K562 (cell line): Measurements from ENCODE around the gene DAZAP1. TPM values are rescaled to one million over a fixed set of nuclear protein-coding genes. Genes with fewer than 3 reads are reported as not detected.

ENCODE experiments used
- ARID3B ChIP-seq: fragments of 250-450 bp; sonication (Bioruptor Pico); IDR thresholded peaks from 2 replicates; pipeline ENCODE4 v1.4.0; 2020; ENCODE audit warnings: borderline replicate concordance
- CBX8 ChIP-seq: fragments of 200-600 bp; sonication (generic); IDR thresholded peaks from 2 replicates; pipeline ENCODE4 v1.6.1; 2012; ENCODE audit warnings: borderline replicate concordance, mixed run types, low read depth, mild to moderate bottlenecking, moderate library complexity, mixed read lengths, low read length, control low read depth, inconsistent platforms; ENCODE audit not compliant: poor library complexity, severe bottlenecking; ENCODE audit errors: extremely low read depth
- CEBPZ ChIP-seq: fragments of 150-350 bp; IDR thresholded peaks from 2 replicates; pipeline ENCODE4 v1.6.1; 2014; ENCODE audit warnings: low read depth, mild to moderate bottlenecking, low read length, borderline replicate concordance
- E2F1 ChIP-seq: sonication (generic); formaldehyde crosslinking; IDR thresholded peaks from 2 replicates; pipeline ENCODE4 v1.8.1; 2023; ENCODE audit warnings: mild to moderate bottlenecking, missing genetic modification reagents, moderate library complexity
- FOXK1 ChIP-seq: sonication (generic); formaldehyde crosslinking; IDR thresholded peaks from 2 replicates; pipeline ENCODE4 v1.8.0; 2022; ENCODE audit warnings: missing genetic modification reagents, mild to moderate bottlenecking, borderline replicate concordance
- GABPA ChIP-seq: fragments of 200-800 bp; sonication (Bioruptor generic); conservative IDR thresholded peaks from 2 replicates; pipeline ENCODE4 v1.6.1; 2016; ENCODE audit warnings: low read depth, missing genetic modification characterization, missing compliant biosample characterization
- HDGF ChIP-seq: fragments of 450-650 bp; IDR thresholded peaks from 2 replicates; pipeline ENCODE4 v1.6.1; 2016
- KDM4B ChIP-seq, 2 experiments: fragments of 450-650 bp in 1 of 2; sonication (generic) in 1 of 2; IDR thresholded peaks; 2 replicates each; pipeline ENCODE4 v1.6.1; 2016 to 2017; ENCODE audit warnings: borderline replicate concordance in 2 of 2, antibody characterized with exemption in 1 of 2, low read depth in 1 of 2, mild to moderate bottlenecking in 1 of 2
- LEF1 ChIP-seq: fragments of 450-650 bp; IDR thresholded peaks from 2 replicates; pipeline ENCODE4 v1.6.1; 2016; ENCODE audit warnings: mild to moderate bottlenecking
- NFIX ChIP-seq: fragments of 250-450 bp; sonication (Bioruptor Pico); IDR thresholded peaks from 2 replicates; pipeline ENCODE4 v1.4.0; 2020; ENCODE audit warnings: low read depth, mild to moderate bottlenecking, moderate library complexity
- NFXL1 ChIP-seq: fragments of 450-650 bp; formaldehyde crosslinking; IDR thresholded peaks from 2 replicates; pipeline ENCODE4 v1.4.0; 2021; ENCODE audit warnings: mild to moderate bottlenecking
- PHF21A ChIP-seq: fragments of 450-650 bp; IDR thresholded peaks from 2 replicates; pipeline ENCODE4 v1.6.1; 2017; ENCODE audit warnings: low read depth, borderline replicate concordance
- TCF7 ChIP-seq: sonication (generic); IDR thresholded peaks from 2 replicates; pipeline ENCODE4 v1.6.1; 2016; ENCODE audit warnings: antibody characterized with exemption, borderline replicate concordance
- THAP7 ChIP-seq: fragments of 250-450 bp; sonication (Bioruptor Pico); IDR thresholded peaks from 2 replicates; pipeline ENCODE4 v1.5.0; 2021
- ZNF133 ChIP-seq: fragments of 250-450 bp; sonication (Bioruptor Pico); IDR thresholded peaks from 2 replicates; pipeline ENCODE4 v1.4.0; 2020; ENCODE audit warnings: mild to moderate bottlenecking
- ZNF197 ChIP-seq: fragments of 200-800 bp; sonication (Bioruptor generic); IDR thresholded peaks from 2 replicates; pipeline ENCODE4 v1.6.1; 2016; ENCODE audit warnings: low read depth, missing genetic modification characterization, missing compliant biosample characterization
- ZNF280A ChIP-seq: fragments of 450-650 bp; IDR thresholded peaks from 2 replicates; pipeline ENCODE4 v1.6.1; 2018; ENCODE audit warnings: mild to moderate bottlenecking, low read depth; ENCODE audit not compliant: partially characterized antibody
- ZNF583 ChIP-seq: fragments of 250-450 bp; sonication (Bioruptor Pico); IDR thresholded peaks from 2 replicates; pipeline ENCODE4 v1.4.0; 2020
- ZNF778 ChIP-seq: fragments of 450-650 bp; formaldehyde crosslinking; IDR thresholded peaks from 2 replicates; pipeline ENCODE4 v1.4.0; 2020; ENCODE audit warnings: mild to moderate bottlenecking, moderate library complexity
- polyA plus RNA-seq, 8 experiments: library from polyadenylated mRNA; depleted of rRNA in 4 of 8; stranded (reverse) in 5 of 8; unstranded in 3 of 8; fragments of >200 nt; fragmentation: Nextera tagmentation in 2 of 8; fragmentation: Illumina TruSeq in 1 of 8; extraction: Ambion mirVana in 2 of 8; extraction: Trizol in 1 of 8; gene quantifications; 2 replicates each; pipeline versions ENCODE4 v1.2.1 to v1.2.3, GENCODE V29; 2011 to 2014; ENCODE audit warnings: inconsistent platforms in 1 of 8, missing spikeins in 1 of 8
- total RNA-seq, 7 experiments: library from RNA; depleted of rRNA in 6 of 7; stranded (reverse); fragments of >200 nt in 6 of 7; fragmentation: Illumina TruSeq in 2 of 7; extraction: Trizol in 2 of 7; gene quantifications; 2 replicates each; pipeline versions ENCODE4 v1.2.1 to v1.2.3, GENCODE V29; 2011 to 2021; ENCODE audit warnings: low replicate concordance in 1 of 7

The DAZAP1 gene
- total and polyA plus RNA-seq, 9 of the 15 experiments (the other 6 are each of a cell fraction or from before 2014, with no cell fraction given): 10.8 to 289 (median 142) TPM

GRCh38 chr19:1478934-1479707 lies 71.7 kb downstream of the DAZAP1 start, which contains the start of gene C19orf25 (continued):
- TF ChIP-seq CEBPZ: no peak
- TF ChIP-seq THAP7 (CRISPR knock-in tag): no peak
- TF ChIP-seq CBX8: no peak
- TF ChIP-seq ZNF583 (CRISPR knock-in tag): no peak
- no peak for TF ChIP-seq ZNF133 (CRISPR knock-in tag)
- no peak for TF ChIP-seq FOXK1
- peak; percentile 61; the same call in 1 of the 2 replicates for TF ChIP-seq E2F1
- no peak for TF ChIP-seq ZNF197 (CRISPR knock-in tag)
- no peak for TF ChIP-seq HDGF
- TF ChIP-seq GABPA (tag): peak; percentile 96
- peak in 1 of 2 experiments; percentile 88; a peak in 1 of 4 replicates for TF ChIP-seq KDM4B (IDR thresholded peaks at IDR 0.05; ENCODE audit: borderline replicate concordance in 2 of 2, low read depth in 1 of 2)
- TF ChIP-seq ZNF280A: no peak
- TF ChIP-seq NFXL1 (CRISPR knock-in tag): no peak
- no peak for TF ChIP-seq ARID3B (CRISPR knock-in tag)
- TF ChIP-seq NFIX: no peak
- TF ChIP-seq TCF7: peak; percentile 33; the same call in 1 of the 2 replicates
- TF ChIP-seq LEF1: peak; percentile 53; the same call in 1 of the 2 replicates
- TF ChIP-seq ZNF778: no peak
- no peak for TF ChIP-seq PHF21A
